GM18526 (cell line): ENCODE measurements around the gene BTBD16.

Experiments
- POLR2A ChIP-seq: IDR thresholded peaks from 3 replicates; pipeline ENCODE4 v1.6.1; 2011; ENCODE audit not compliant: insufficient read length; ENCODE audit errors: extremely low read depth

Gene BTBD16

DNA sequence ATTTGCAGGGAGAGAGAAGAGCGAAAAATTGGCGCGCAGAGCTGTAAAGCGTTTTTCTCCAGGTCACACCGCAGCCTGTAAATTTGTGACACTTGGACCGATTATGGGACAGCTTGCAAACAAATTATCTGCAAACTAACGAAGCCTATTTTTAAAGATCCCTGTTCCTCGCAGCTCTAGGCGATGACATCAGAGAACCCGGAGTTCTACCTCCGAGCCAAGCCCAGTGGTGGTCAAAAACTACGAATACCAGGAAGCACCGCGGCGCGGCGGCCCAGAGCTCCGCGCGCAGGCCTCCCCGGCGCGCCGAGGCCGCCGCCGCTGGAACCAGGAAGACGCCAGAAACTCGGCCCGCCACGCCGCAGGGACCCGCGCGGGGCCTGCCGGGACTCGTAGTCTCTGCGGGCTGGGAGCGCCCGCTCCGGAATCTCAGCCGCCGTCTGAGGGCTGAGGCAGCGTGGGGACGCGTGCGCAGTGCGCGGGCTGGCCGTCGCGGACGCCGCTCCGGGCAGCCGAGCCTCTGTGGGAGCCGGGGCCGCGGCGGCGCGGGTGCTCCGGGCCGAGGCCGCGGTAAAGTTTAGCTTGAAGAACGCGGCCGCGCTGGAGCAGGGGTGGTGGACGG, 103.3 kb downstream of the BTBD16 start, which contains the start of gene PLEKHA1:
TSS of gene PLEKHA1 (plus strand) at position 472 of the 622 bp plus-strand sequence. CDS start 18,493 bp downstream, outside the sequence.
- TF ChIP-seq POLR2A = no peak

DNA sequence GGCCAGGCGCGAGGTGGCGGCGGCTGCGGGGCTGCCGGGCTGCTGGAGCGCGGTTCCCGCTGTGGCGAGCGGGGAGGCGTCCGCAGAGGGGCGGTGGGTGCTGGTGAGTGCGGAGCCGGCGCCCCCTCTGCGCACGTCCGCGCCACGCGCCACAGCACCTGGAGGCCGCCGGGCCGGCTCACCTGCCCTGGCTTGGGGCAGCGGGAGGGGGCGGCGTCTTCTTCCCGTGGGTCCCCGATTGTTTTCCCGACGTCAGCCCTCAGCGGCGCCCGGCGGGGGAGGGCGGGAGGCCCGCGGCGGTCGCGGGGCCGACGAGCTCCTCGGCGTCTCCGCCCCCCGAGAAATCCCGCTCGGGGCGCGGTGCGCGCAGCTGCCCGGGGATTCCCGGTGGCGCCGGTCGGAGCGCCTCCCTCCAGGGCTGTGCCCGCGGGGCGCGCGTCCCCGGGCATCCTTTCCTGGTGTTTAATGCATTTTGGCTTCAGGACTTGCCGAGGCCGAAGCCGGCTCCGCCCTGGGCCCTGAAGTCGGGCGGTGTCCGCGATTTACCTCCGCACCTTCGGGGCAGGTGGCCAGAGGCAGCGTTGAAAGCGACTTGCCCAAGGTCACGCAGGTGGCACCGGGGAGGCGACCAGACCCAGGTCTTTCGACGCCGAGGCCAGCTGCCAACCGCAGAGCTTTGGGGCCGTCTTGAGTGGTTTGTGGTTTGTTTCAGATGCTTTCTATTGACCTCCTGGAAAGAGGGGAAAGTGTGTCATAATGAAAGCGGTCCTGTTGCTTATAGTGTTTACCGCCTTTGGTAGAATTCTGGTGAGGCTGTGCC, 104.0 kb downstream of the BTBD16 start:
- TF ChIP-seq POLR2A = no peak

DNA sequence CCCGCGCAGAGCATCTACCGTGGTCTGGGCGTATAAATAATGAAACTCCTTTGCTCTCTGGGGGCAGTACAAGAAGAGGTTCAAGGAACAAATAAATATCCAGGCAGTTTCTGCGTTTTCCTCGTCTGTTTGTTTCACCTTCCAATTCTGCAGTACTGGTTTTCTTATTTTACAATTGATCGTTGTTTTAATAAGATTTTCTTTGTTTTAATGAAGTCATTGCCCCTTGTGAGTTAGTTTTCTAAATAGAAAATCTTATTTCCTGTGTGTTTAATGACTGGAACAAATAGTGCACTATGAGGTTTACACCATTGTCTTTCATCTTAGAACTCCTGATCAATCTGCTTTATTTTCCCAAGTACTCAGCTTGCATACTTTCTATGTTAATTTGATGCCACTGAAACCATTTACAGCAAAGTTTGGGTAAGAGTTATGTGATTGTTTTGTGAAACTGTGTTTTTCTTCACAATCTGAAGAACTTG, 104.6 kb downstream of the BTBD16 start:
- no peak for TF ChIP-seq POLR2A

DNA sequence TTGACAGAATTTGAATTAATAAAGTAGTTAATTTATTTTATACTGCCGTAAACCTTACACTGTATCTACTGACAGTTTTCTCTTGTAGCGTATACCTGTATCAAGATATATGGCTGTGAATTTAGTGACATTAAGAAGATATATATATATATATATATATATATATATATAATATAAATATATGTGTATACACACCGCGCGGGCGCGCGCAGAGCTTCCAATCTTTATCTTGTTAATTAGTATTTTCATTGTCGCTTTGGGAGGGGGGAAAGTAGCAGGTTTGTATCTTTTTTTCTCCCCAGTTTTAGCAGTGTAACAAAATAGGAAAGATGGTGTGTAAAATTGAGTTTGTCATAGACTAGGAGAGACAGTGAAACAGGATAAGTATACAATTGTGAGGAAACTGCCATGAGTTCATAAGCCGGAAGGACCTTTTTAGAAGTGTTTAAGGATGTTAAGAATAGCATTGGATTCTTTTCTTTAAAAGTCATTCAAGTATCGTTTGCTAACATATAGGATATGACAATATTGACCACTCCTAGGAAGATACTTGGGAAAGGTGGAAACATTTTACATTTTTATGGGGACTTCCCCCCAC, 105.4 kb downstream of the BTBD16 start:
- TF ChIP-seq POLR2A = no peak

DNA sequence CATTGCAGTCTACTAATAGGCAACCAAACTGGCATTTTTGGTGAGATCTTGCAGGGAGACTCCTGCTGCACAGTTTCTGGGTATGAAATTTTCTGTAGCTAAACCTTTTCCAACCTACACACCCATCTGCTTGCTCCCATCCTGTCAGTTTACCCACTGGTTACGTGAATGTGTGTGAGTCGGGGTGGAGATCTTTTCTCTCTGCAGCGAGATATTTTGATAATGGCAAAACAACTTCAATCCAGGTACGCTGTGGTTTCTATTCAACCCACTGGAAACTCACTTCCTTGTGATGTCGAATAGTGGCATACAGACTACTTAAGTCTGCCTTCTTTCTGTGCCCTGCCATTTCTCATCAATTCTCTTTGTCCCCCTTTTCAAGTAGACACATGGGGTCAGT, 107.9 kb downstream of the BTBD16 start:
- TF ChIP-seq POLR2A = no peak

DNA sequence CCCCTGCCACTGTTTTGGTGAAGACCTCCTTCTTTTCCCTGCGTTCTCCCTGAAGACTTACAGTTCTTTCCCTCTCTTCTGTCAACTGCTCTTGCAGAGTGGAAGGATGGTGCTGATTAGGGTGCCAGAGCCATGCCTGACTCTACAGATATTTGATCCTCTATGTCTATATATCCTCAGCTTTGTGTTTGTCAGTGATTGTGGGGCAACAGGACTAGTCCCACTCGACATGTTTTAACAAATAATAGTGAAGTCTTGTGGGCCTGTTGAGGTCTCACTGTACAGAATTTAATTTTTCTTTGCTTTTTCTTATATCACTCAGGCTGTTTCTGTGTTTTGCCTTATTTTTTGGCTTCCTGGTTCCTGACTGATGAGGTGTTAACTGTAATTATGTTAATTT, 108.4 kb downstream of the BTBD16 start:
- TF ChIP-seq POLR2A = no peak

DNA sequence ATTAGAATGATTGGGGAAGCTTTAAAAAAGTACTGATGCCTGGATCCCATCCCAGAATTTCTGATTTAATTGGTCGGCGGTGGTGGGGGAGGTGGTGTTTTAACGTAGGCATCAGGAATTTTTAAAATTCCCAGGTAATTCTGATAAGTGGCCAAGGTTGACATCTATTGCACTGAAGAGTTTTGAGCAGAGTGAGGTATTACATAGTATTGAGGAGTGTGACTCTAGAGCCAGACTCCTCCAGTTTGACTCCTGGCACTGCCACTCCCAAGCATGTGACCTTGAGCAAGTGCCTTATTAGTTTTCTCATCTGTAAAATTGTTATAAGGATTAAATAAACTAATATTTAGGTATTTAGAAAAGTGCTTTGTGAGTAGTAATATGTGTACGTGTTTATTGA, 109.6 kb downstream of the BTBD16 start:
- no peak for TF ChIP-seq POLR2A

DNA sequence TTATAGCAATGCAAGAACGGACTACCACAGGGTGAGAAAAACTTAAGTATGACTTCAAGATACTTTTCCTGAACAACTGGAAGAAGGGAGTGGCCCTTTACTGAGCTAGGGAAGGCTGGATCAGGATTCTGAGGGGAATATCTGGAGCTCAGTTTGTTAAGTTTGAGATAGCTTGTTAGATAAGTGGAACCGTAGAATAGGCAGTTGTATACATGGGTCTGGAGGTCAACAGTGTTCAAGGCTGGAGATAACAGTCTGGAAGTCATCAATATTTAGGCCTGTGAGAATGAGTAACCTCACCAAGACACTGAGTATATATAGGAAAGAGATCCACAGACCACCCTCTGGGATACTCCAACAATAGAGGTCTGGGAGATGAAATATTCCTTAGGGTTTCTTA, 110.6 kb downstream of the BTBD16 start:
- TF ChIP-seq POLR2A = no peak

DNA sequence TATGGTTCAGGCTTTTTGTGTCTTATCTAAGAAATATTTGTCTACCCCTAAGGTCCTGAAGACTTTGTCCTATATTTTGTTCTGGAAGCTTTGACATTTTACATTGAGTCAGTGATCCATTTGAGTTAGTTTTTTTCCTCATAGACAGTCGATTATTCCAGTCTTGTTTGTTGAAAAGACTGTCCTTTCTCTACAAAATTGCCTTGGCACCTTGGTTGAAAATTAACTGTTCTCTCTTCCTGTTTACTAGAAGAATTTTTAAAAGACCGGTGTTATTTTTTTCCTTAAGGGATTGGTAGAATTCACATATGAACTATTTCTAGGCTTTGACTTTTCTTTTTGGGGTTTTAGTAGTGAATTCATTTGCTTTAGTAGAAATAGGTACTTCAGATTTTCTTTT, 115.4 kb downstream of the BTBD16 start:
- no peak for TF ChIP-seq POLR2A

DNA sequence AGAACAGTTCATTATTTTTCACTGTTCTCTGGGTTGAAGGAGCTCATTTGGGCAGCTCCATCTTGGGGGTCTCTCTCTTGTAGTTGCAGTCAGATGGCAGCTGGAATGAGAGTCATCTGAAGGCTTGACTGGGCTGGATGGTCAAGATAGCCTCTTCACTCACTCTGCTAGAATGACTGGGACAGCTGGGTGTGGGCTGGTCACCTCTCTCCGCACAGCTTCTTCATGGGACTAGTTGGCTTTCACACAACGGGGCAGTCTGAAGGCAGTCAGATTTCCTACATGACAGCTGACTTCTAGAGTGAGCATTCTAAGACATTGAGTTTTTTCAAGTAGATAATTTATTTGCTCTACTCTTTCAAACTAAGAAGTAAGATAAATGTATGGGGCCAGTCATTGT, 116.5 kb downstream of the BTBD16 start:
- no peak for TF ChIP-seq POLR2A
